ENCODE data around the gene RBM39.

DNA sequence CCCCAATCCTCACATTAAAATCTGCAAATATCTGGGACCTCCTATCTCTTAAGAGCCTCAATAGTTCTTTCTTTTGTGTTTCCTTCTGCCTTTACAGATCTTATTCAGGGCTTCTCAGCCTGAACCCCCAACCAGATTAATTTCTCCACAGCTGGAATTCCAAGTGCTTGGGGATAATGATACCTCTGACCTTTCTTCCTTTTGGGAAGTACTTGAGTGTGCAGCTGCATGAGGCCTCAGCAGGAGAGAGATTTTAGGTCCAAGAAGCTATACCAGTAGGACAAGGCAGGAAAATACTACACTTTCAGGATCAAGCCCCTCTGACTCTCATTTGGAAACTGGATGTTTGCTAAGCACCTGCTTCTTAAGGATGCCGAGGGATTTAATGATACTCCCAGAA lies 32.3 kb upstream of the RBM39 start:
- no peak for TF ChIP-seq POLR2A (IDR thresholded peaks at IDR 0.05; ENCODE audit: low read length)
- no peak for TF ChIP-seq GATA1 (IDR thresholded peaks at IDR 0.05; ENCODE audit: low read depth, low read length)
